LNCaP clone FGC (cell line): ENCODE measurements around the gene ZCCHC7.

Source experiments
- DNase-seq: peaks from one replicate; pipeline ENCODE4 v3.0.0-alpha.2; 2011; ENCODE audit warnings: low read depth
- H3K4me3 ChIP-seq: 2 replicates; pipeline ENCODE4 v1.5.1; 2011; ENCODE audit warnings: mild to moderate bottlenecking, low read depth, low read length, control low read depth
- CTCF ChIP-seq: IDR thresholded peaks from 2 replicates; pipeline ENCODE4 v1.5.1; 2012; ENCODE audit warnings: mild to moderate bottlenecking; ENCODE audit not compliant: control insufficient read depth, insufficient read depth; ENCODE audit errors: extremely low read depth

The ZCCHC7 gene

GRCh38 chr9:37239224-37239859 lies 119.0 kb downstream of the ZCCHC7 start:
- no peak for TF ChIP-seq CTCF
- no peak for DNase-seq
- no peak overlapping the region for H3K4me3 ChIP-seq

GRCh38 chr9:37239921-37240320 lies 119.5 kb downstream of the ZCCHC7 start:
- DNase-seq: no peak
- no peak overlapping the region for H3K4me3 ChIP-seq
- no peak for TF ChIP-seq CTCF

DNA sequence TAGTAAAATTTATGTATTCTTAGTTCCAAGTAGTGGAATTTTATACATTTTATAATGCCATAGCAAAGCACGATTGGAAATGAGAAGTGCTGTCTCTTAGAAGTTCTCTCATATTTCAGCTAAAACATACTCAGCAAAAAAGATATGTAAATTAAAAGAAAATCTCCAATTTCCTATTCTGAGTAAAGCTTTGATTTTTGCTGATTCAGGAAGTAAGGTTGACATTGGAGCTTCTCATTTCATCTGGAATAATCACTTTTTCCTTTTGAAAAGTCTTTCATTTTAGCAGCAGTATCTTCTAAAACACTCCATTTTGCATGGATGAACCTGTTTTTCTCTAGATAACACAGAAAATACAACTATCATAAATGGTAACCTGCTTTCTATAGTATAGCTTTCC lies 121.0 kb downstream of the ZCCHC7 start:
- no peak for DNase-seq
- H3K4me3 ChIP-seq: no peak overlapping the region
- no peak for TF ChIP-seq CTCF

DNA sequence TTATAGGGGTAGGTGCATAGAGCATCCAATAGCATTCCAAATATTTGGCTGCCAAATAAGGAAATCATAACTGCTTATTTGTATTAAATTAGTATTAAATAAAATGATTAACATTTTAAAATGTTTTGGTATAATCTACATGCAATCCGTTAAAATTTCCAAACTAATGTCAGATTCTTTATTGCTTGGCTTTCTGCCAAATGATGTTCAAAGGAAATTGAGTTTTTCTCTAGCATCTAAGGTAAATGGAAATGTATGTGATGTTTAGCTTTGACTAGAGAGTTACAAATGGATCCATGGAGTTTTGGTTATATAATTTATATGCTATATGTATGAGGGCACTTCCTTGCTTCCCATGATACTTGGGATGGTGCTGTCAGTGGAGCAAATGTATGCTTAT lies 121.7 kb downstream of the ZCCHC7 start:
- TF ChIP-seq CTCF: no peak
- no peak overlapping the region for H3K4me3 ChIP-seq
- no peak for DNase-seq

DNA sequence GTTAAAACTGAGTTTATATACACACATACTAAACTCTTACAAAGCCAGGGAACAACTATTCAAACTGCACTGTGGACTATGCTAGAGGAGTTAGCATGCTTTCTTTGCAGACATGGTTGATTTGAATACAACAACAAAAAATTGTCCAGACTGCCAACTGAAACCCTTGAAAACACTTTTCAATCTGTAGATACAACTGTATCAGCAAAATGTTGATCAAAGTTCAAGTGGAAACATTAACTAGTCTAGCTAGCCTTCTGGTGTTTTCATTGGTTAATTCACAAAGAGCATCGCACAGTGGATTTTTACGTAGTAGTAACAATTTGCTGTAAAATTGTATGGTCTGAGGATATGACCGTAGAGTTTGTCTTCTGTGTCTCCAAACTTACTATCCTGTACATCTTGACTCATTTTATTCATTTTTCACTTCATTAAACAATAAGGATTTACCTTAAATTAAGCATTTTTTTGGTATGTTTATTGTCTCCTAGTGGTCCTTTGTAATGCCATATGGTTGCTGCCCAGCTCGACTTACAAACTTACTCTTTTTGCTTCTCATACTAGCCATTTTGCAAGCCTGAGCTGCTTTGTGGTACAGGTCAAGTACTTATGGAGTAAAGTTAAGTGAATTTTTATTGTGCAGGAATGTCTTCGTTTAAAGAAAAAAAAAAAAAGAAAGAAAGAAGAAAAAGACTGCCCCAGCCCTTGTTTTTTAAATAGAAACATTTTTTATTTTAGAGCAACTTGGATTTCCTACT lies 123.4 kb downstream of the ZCCHC7 start:
- no peak for DNase-seq
- no peak overlapping the region for H3K4me3 ChIP-seq
- no peak for TF ChIP-seq CTCF

DNA sequence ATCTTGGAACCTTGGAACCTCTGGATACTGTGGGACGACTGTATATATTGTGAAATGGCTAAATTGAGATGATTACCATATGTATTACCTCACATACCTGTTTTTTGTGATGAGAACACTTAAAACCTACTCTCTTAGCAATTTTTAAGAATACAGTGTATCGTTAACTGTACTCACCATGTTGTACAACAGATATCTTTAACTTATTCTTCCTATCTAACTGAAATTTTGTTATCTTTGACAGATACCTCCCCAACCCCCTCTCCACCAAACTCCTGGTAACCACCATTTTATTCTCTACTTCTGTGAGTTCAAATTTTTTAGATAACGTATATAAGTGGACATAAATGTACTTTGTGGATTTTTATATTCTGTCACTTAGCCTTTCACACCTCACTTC lies 126.5 kb downstream of the ZCCHC7 start:
- H3K4me3 ChIP-seq: no peak overlapping the region
- no peak for TF ChIP-seq CTCF
- no peak for DNase-seq
